Stomach (tissue), 19 donors: ENCODE data around the gene CFAP206. TPM values are rescaled to one million over a fixed set of nuclear protein-coding genes. Genes with fewer than 3 reads are reported as not detected.

Experiments
- DNase-seq, 2 donors: peaks; one replicate each; pipeline versions ENCODE4 v3.0.0 to v3.0.0-alpha.2; 2013 to 2019
- H3K27ac ChIP-seq, 5 donors: fragments of 200-600 bp in 4 of 5; sonication (generic) in 4 of 5; one replicate each; pipeline ENCODE4 v1.5.1; 2013 to 2019; ENCODE audit warnings: mild to moderate bottlenecking in 1 of 5, moderate library complexity in 1 of 5
- H3K27me3 ChIP-seq, 3 donors: fragments of 200-600 bp; sonication (generic); one replicate each; pipeline ENCODE4 v1.5.1; 2017 to 2019; ENCODE audit warnings: mixed run types in 1 of 3
- H3K36me3 ChIP-seq, 4 donors: fragments of 200-600 bp; sonication (generic); 1 replicate in 3 of 4; 2 replicates in 1 of 4; pipeline ENCODE4 v1.5.1; 2016 to 2019
- H3K4me1 ChIP-seq, 4 donors: fragments of 200-600 bp; sonication (generic); one replicate each; pipeline ENCODE4 v1.5.1; 2016 to 2019
- H3K4me3 ChIP-seq, 4 donors: fragments of 200-600 bp; sonication (generic) in 3 of 4; one replicate each; pipeline ENCODE4 v1.5.1; 2016 to 2019; ENCODE audit warnings: mild to moderate bottlenecking in 1 of 4
- H3K9me3 ChIP-seq, 4 donors: fragments of 200-600 bp; sonication (generic); one replicate each; pipeline ENCODE4 v1.5.1; 2016 to 2019
- EP300 ChIP-seq: sonication (generic); formaldehyde crosslinking; IDR thresholded peaks from one replicate; pipeline ENCODE4 v1.6.1; 2017; ENCODE audit warnings: antibody characterized with exemption
- POLR2A ChIP-seq, 4 donors: fragments of 450-650 bp; IDR thresholded peaks; one replicate each; pipeline ENCODE4 v1.6.1; 2016; ENCODE audit warnings: antibody characterized with exemption in 4 of 4, control low read depth in 2 of 4, mild to moderate bottlenecking in 1 of 4, moderate library complexity in 1 of 4
- POLR2AphosphoS5 ChIP-seq, 3 donors: sonication (generic); formaldehyde crosslinking; IDR thresholded peaks; one replicate each; pipeline ENCODE4 v1.6.1; 2016; ENCODE audit warnings: antibody characterized with exemption in 3 of 3
- WGBS, 5 donors: extraction: QIAGEN DNeasy Blood & Tissue Kit in 3 of 5; methylation state at CpG; one replicate each; pipeline versions ENCODE4 v1.1.5 to v1.1.7; 2013 to 2018; 5-methylcytosine and 5-hydroxymethylcytosine counted together
- intact Hi-C: fragments of 100-400 bp; cut with DNase I; formaldehyde crosslinking; loops from one replicate; pipeline ENCODE4 v1.15.1; 2023; ENCODE audit warnings: low total_unique reads
- long read RNA-seq, 10 donors: transcript quantifications; one replicate each; lab custom pipeline, GENCODE V29; 2026
- polyA plus RNA-seq, 3 donors: library from polyadenylated mRNA; stranded (reverse); fragments of 200-250 nt; gene quantifications; one replicate each; pipeline ENCODE4 v1.2.3, GENCODE V29; 2013
- total RNA-seq, 5 donors: library from RNA; depleted of rRNA; stranded (reverse); fragments of >200 nt; gene quantifications; one replicate each; pipeline versions ENCODE4 v1.1.0 to v1.2.3, GENCODE V29; 2014 to 2016
- TF ChIP-seq, protein P1 (sequence below), 7 experiments: fragments of 450-650 bp in 4 of 7; fragments of 200-600 bp in 3 of 7; sonication (generic) in 3 of 7; IDR thresholded peaks; one replicate each; pipeline ENCODE4 v1.5.1; 2016 to 2019; ENCODE audit warnings: antibody characterized with exemption in 7 of 7, control low read depth in 2 of 7, mild to moderate bottlenecking in 1 of 7
- donor health status: healthy with polysubstance abuse.
- donor health status: Bipolar disorder and iron deficiency.
- donor health status: healthy.

The CFAP206 gene
- total RNA-seq (under 1 TPM in 1 of 5 donors, not detected in 4; 0.18 TPM), polyA plus RNA-seq (under 1 TPM in 1 of 3 donors, not detected in 2; 0.08 TPM)
- long read RNA-seq, donor 1: 0 reads
- long read RNA-seq, donor 2: 0 reads
- long read RNA-seq, donor 3: 0 reads
- long read RNA-seq, donor 4: 0 reads
- long read RNA-seq, donor 5: 0 reads
- long read RNA-seq, donor 6: 0 reads
- long read RNA-seq, donor 7: 0 reads
- long read RNA-seq, donor 8: 0 reads
- long read RNA-seq, donor 9: 0 reads
- long read RNA-seq, donor 10: 0 reads

DNA sequence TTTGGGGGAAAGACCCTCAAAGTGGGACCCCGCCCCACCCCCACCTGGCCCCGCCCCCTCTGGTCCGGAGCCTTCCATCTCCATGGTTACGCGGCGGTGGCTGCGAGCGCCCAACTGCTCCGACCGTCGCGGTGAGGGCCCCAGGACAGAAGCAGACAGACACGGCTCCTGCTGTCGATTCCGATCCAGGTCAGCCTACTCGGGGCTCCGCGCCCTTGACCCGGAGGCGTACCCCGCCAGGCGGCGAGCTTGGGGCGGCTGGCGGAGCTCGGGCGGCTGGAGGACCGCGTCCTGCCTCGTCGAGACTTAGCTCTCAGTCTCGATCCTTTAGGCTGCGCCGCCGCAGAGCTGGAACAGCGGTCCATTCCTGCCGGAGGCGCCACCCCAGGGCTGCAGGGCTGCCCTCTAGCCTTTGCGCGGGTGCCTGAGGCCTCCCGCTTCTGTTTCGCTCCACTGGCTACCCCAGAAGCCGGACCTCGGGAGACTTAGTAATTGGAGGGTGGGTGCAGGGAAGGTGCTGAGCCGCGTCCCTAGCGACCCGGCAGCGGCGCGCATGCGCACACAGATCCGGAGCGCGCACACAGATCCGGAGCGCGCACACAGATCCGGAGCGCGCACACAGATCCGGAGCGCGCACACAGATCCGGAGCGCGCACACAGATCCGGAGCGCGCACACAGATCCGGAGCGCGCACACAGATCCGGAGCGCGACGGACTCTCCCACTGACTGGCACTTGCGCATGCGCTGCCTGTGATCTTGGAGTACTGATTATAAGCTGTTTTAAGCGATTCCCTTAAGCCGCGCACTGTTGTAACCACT lies at the start of gene CFAP206:
Gene CFAP206 (plus strand): TSS at position 72 of the 820 bp plus-strand sequence. CDS start 1,868 bp downstream, outside the sequence.
- TF ChIP-seq, protein P1, sequence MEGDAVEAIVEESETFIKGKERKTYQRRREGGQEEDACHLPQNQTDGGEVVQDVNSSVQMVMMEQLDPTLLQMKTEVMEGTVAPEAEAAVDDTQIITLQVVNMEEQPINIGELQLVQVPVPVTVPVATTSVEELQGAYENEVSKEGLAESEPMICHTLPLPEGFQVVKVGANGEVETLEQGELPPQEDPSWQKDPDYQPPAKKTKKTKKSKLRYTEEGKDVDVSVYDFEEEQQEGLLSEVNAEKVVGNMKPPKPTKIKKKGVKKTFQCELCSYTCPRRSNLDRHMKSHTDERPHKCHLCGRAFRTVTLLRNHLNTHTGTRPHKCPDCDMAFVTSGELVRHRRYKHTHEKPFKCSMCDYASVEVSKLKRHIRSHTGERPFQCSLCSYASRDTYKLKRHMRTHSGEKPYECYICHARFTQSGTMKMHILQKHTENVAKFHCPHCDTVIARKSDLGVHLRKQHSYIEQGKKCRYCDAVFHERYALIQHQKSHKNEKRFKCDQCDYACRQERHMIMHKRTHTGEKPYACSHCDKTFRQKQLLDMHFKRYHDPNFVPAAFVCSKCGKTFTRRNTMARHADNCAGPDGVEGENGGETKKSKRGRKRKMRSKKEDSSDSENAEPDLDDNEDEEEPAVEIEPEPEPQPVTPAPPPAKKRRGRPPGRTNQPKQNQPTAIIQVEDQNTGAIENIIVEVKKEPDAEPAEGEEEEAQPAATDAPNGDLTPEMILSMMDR (IDR thresholded peaks at IDR 0.05): peak in 1 of 7 experiments; percentile 6
- no peak for TF ChIP-seq EP300
- no peaks in the 10 kb centered on the region for H3K36me3 ChIP-seq
- WGBS, 5 donors: 0 to 1% (median 0%) methylated on average over 22 to 82 of the region's 82 CpGs
- DNase-seq: peak; percentile 84 to 94
- H3K27ac ChIP-seq: peak within 1 kb of the TSS; percentile 76 to 89 (median 83)
- H3K27me3 ChIP-seq: no peaks in the 10 kb centered on the region
- intact Hi-C loops: loop anchor here (10.0 kb wide), 1 partner anchor 67 kb away; the partner anchor contains the start of gene SLC35A1
- no peaks in the 10 kb centered on the region for H3K9me3 ChIP-seq
- peaks cover 0 to 14% (median 10%) of the 10 kb centered on the region in 4 donors for H3K4me1 ChIP-seq
- H3K4me3 ChIP-seq: peak within 1 kb of the TSS; percentile 89 to 100 (median 94)

- intact Hi-C loops: no loop called here
- H3K9me3 ChIP-seq: peaks cover 0 to 12% (median 10%) of the 10 kb centered on the region in 4 donors
- 79 to 90% (median 82%) methylated on average over 5 of the region's 5 CpGs for WGBS, 5 donors
- no peaks in the 10 kb centered on the region for H3K36me3 ChIP-seq
- DNase-seq: no peak
- no peaks in the 10 kb centered on the region for H3K4me1 ChIP-seq
- TF ChIP-seq POLR2AphosphoS5 (IDR thresholded peaks at IDR 0.05): no peak
- TF ChIP-seq EP300: no peak
- TF ChIP-seq, protein P1 (IDR thresholded peaks at IDR 0.05): no peak
- no peak for TF ChIP-seq POLR2A (IDR thresholded peaks at IDR 0.05)
- H3K4me3 ChIP-seq: no peak overlapping the region
- no peaks in the 10 kb centered on the region for H3K27me3 ChIP-seq
- H3K27ac ChIP-seq: no peak overlapping the region
These were observed 43.0 kb upstream of the CFAP206 start for GRCh38 chr6:87364602-87365252.

DNA sequence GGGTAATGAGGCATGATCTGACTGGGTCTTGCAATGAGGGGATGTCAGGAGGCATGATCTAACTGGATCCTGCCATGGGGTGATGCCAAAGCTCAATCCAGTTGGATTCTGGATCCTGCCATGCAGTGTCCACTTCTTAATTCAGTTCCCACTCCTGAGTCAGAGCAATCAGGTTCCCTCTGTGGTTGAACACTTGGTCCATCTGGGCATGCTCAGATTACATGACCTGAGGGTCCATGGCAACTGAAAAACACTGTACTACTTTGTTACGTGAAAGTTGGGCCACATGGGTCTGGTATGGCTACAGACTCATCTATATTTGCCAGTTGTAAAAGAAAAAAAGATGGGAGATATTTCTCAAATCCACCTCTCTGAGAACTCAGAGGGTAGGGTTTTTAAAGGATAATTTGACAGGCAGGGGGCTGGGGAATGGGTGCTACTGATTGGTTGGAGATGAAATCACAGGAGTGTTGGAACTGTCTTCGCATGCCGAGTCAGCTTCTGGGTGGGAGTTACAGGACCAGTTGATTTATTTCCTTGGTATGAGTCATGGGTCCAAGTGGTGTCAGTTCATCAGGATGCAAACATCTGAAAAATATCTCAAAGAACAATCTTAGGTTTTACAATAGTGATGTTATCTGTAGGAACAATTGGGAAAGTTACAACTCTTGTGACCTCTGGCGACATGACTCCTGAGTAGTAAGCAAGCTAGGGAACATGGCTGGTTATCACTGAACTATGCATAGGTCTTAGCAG lies 41.5 kb upstream of the CFAP206 start:
- no peak overlapping the region for H3K4me3 ChIP-seq
- intact Hi-C loops: no loop called here

More for the DNA sequence above, 41.5 kb upstream of the CFAP206 start:
- 91 to 100% (median 93%) methylated on average over 4 of the region's 4 CpGs for WGBS, 5 donors
- Histone ChIP-seq H3K27ac (no peak overlapping the region), H3K9me3 (peaks cover 0 to 12% (median 11%) of the 10 kb centered on the region in 4 donors), H3K36me3 (no peaks in the 10 kb centered on the region), H3K4me1 (no peaks in the 10 kb centered on the region), H3K27me3 (no peaks in the 10 kb centered on the region)
- no peak for DNase-seq
- no peak for TF ChIP-seq EP300
- no peak for TF ChIP-seq POLR2AphosphoS5 (IDR thresholded peaks at IDR 0.05)
- TF ChIP-seq, protein P1 (IDR thresholded peaks at IDR 0.05): no peak
- no peak for TF ChIP-seq POLR2A (IDR thresholded peaks at IDR 0.05)
